ENCODE measurements around the gene CD7.
"Not testable (repeated sequence)": the region's sequence is repeated elsewhere in the genome, so short reads cannot be mapped to it uniquely, and the experiment has no call there.

The CD7 gene

GRCh38 chr17:82317394-82318168 is at the start of gene CD7:
Gene CD7, minus strand, starts transcription at chr17:82317608. Its CDS starts 113 bp downstream, at chr17:82317495.
- no peak for DNase-seq

DNA sequence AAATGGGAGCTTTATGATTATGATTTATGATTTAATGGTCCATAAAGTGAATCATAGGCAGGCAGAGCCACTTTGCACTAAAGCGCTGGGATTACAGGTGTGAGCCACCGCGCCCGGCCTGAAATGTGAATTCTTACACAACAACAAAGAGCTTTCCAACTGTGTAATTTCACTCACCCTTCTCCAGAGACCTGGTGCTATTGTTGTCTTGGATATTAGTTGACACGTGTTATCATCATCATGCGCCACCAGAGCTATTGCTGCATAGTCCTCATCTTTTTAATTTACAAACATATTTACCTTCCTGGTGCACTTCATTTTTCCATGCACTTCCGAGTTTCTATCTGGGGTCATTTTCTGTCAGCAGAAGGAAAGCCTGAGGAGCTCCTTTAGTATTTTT is 49.3 kb upstream of the CD7 start:
- DNase-seq, result no peak

GRCh38 chr17:82365606-82366295 is 48.3 kb upstream of the CD7 start:
- DNase-seq, result no peak

DNA sequence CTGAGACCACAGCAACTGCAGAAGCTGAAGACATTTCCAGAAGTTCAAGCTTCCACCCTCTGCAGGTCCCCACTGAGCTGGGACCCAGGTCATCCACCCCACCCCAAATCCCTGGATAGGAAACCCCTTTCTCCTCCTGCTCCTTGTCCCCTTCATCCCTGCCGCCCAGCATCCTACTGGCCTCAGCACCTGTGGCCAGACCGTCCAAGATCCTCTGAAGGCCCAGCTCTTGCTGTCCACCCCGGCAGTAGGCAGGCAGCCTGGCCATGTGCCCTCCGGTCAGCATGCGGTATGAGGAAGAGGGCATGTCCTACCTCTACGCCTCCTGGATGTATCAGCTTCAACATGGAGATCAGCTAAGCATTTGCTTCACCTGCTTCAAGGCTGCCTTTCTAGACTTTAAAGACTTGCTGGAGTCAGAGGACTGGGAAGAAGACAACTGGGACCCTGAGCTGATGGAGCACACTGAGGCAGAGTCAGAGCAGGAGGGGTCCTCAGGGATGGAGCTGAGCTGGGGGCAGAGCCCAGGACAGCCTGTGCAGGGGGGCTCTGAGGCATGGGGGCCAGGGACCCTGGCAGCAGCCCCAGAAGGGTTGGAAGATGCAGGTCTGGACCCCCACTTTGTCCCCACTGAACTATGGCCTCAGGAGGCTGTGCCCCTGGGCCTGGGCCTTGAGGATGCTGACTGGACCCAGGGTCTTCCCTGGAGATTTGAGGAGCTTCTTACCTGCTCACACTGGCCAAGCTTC is 44.7 kb upstream of the CD7 start:
- DNase-seq, result no peak

DNA sequence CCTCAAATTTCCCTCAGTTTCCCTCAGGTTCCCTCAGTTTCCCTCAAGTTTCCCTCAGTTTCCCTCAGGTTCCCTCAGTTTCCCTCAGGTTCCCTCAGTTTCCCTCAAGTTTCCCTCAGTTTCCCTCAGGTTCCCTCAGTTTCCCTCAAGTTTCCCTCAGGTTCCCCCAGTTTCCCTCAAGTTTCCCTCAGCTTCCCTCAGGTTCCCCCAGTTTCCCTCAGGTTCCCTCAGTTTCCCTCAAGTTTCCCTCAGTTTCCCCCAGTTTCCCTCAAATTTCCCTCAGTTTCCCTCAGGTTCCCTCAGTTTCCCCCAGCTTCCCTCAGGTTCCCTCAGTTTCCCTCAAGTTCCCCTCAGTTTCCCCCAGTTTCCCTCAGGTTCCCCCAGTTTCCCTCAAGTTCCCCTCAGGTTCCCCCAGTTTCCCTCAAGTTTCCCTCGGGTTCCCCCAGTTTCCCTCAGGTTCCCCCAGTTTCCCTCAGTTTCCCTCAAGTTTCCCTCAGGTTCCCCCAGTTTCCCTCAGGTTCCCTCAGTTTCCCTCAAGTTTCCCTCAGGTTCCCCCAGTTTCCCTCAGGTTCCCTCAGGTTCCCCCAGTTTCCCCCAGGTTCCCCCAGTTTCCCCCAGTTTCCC is 42.2 kb upstream of the CD7 start:
- not testable (repeated sequence) for DNase-seq

- DNase-seq, result peak; percentile 34
Measured at GRCh38 chr17:82358465-82359350, 41.3 kb upstream of the CD7 start, which contains the start of gene TEX19. Gene TEX19, plus strand, starts transcription at chr17:82359247. Its CDS starts 2,904 bp downstream, at chr17:82362151.

GRCh38 chr17:82357394-82357793 is 40.0 kb upstream of the CD7 start:
- no peak for DNase-seq

DNA sequence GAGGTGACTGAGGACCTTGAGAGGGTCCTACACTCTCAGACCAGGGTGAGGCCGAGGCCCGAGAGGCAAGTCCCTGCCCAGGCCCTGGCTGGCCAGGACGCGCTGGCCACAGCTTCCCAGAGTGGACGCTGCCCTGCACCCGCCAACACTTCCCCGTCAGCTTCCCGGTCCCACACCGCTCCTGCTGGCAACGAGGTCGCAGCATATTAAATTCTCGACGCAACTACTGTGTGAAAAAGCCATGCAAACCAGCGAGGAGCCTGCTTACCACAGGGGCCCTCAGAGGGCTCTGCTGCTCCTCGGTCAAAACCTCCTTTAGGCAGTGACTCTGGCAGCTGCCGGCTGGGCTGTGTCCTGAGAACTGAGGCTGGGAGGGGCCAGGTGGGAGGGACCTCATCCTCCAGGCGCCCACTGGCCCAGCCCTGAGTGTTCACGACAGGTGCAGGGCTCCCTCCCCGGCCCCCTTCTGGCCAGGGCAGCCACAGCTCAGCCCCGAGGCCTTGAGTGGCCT is 39.5 kb upstream of the CD7 start:
- DNase-seq, result no peak

DNA sequence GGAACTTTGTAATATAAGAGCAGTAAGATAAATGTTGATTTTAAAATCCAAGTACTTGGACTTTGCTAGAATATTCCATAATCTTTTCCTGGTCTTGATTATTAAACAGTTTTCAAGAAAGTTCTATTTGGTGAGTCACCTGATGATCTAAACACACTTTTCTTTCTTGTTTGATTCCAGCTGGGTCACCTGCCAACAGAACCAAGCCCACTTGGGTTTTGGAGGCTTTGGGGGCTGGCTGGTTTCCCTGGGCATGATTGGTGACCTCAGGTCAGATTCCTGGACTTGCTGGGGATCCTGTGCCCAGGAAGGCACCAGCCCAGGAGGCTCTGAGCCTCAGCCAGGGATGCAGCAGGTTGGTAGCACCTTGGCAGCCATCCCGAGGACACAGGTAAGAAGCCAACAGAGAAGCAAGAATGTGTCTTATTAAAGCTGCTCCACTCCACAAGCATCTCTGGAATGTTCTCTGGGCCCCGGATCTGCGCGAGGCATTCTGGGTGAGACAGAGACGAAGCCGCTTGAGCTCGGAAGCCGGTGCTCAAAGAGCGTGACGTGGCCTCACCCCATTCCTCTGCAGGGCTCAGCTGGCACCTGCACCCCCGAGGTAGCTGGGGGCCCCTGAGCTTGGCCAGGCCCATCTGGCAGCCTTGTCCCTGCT is 38.5 kb upstream of the CD7 start:
- no peak for DNase-seq

- no peak for DNase-seq
Measured at GRCh38 chr17:82354804-82355308, 37.4 kb upstream of the CD7 start.

DNA sequence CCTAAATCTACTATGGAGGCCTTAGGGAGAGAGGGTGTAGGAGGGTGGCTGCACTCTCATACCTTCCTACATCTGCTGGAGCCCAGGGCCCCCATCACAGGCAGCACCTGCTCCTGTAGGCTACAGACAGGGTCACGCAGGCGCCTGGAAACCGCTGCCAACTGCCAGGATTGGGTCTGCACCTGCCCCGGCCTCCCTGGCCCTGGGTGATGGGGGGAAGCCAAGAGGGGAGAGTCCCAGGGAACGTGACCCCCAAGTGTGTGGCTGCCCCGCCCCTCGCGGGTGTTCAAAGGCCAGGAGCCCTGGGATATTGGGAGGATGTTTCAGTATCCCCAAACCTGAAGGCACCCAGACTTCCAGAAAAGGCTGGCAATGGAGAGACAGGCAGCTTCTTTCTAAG is 36.1 kb upstream of the CD7 start:
- no peak for DNase-seq

DNA sequence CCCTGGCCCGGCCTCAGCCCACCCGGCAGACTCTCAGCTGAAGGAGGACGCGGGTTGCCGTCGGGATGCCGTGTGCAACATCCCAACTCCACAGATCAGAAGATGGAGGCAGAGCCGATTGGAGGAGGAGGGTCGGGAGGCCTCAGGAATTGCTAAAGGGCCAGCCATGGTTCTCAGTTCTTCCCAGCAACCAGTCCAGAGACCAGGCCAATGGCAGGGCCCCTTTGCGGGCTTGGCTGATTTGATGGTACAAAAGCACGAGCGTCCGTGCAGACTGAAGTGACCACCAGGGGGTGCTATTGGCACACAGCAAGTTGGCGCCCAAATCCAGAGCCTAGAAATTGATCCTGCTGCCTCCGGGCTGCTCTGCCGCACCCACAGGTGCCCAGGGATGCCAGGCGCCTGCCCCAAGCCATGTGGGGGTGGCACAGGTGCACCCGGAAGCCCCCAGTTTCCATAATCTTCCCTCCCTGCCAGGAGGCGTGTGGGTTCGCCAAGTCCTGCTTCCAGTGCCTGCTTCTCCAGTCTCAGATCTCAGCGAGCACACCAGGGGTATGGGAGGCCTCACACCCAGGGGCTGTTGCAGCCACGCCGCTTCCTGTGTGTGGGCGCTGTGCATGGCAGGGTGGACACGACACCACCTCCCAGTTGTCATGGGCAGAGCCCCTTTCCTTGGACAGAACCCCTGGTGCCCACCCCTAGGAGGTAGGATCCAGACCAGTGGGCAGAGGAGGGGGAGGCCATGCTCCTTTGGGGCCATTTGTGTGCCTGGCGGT is 34.5 kb upstream of the CD7 start:
- DNase-seq, result peak; percentile 78

- DNase-seq, result no peak
Measured at GRCh38 chr17:82351254-82351712, 33.9 kb upstream of the CD7 start.

DNA sequence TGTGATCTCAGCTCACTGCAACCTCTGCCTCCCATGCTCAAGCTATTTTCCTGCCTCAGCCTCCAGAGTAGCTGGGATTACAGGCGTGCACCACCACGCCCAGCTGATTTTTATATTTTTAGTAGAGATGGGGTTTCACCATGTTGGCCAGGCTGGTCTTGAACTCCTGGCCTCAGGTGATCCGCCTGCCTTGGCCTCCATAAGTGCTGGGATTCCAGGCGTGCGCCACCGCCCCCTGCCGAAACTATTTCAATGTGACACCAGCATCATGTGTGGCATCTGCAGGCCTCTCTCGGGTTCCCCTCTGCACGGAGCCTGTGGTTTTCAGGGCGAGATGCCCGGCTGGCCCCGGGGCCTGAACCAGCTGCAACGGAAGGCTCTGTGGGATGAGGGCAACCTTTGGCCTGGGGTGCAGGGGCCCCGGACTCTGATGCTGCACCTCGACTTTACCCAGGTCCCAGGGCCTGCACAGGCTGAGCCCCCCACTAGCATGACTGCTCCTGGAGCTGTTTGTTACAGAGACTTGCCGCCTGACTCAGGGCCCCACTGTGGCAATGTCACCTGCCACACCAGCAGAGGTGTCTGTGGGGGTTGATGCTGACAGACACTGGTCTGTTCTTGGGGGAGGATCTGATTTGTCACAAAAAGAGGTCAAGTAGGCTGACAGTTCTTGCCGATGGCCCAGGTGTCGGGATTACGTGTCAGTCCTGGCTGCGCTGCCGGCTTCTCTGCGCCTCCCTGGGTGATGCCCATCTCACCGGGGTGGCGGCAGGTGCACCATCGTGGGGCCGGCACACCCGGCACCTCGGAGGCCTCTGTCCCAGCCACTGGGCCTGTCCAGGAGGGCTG is 33.0 kb upstream of the CD7 start:
- DNase-seq, result no peak

DNA sequence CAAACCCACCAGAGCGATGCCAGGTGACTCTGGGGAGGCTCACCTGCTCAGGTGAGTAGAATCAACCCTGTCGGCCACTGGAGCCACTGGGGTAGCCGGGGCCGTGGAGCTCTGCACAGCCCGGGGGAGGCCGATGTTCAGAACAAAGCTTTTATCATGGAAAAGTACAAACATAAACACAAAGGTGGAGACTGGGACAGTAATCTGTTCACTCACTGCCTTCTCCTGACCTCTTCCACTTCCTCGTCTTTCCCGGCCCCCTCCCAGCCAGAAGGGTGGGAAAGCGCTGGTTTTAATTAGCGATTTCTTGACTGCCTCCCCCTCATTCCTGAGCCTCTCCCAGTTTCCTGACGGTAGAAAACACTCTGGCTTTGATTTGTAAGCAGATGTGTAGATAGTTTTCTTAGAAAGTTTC is 31.9 kb upstream of the CD7 start:
- DNase-seq, result no peak

DNA sequence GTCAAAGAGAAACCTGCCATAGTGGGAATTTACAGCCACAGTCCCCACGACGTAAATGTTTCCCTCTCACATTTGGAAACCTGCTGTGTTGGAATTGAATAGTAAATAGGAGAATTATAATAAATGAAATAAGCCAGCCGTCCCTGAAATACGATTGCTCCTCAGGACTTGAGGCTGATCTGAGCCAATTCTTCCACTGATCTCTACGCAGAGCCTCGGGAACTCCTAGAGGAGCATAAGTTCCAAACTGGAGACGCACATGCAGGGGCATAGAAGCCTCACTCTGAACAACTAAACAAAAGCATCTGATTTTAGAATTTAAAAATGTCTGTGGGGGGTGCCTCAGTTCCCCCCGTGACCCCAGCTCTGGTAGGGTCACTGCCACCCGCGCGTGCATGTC is 31.5 kb upstream of the CD7 start:
- no peak for DNase-seq

DNA sequence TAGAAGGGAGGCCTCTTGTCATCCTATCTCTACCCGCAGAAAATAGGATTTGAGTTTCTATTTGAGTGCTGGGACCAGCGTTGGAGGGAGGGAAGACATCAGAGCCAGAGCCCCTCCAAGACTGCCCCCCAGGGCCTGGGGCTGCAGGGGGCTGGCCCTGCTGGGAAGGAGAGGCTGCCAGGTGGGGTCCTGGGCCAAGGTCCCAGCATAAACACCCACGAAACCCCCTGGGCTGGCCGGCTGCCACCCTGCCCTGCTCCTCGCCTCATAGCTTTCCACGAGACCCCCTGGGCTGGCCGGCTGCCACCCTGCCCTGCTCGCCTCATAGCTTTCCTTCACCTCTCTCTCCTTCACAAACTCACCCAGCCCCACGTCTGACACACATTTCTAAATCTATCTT is 31.0 kb upstream of the CD7 start:
- no peak for DNase-seq

GRCh38 chr17:82347994-82348393 is 30.6 kb upstream of the CD7 start:
- not testable (repeated sequence) for DNase-seq
